Esophagus (tissue), 2 donors: Measurements from ENCODE around the gene C14orf119. TPM values are rescaled to one million over a fixed set of nuclear protein-coding genes. Genes with fewer than 3 reads are reported as not detected.
"Not testable (repeated sequence)": the region's sequence is repeated elsewhere in the genome, so short reads cannot be mapped to it uniquely, and the experiment has no call there.

Source experiments
- H3K27ac ChIP-seq, 2 donors: one replicate each; pipeline ENCODE4 v1.5.1; 2013; ENCODE audit warnings: low read depth in 2 of 2, mild to moderate bottlenecking in 2 of 2, inconsistent platforms in 1 of 2, low read length in 1 of 2, moderate library complexity in 1 of 2
- H3K27me3 ChIP-seq, 2 donors: one replicate each; pipeline ENCODE4 v1.6.1; 2013; ENCODE audit warnings: low read length in 2 of 2, control low read depth in 1 of 2, mild to moderate bottlenecking in 1 of 2; ENCODE audit not compliant: insufficient read depth in 2 of 2, control insufficient read depth in 1 of 2
- H3K36me3 ChIP-seq, 2 donors: one replicate each; pipeline ENCODE4 v1.6.1; 2013; ENCODE audit warnings: low read length in 1 of 2; ENCODE audit not compliant: control insufficient read depth in 2 of 2, insufficient read depth in 2 of 2
- H3K4me1 ChIP-seq, 2 donors: one replicate each; pipeline ENCODE4 v1.6.1; 2013; ENCODE audit warnings: low read length in 1 of 2; ENCODE audit not compliant: control insufficient read depth in 2 of 2, insufficient read depth in 2 of 2
- H3K4me3 ChIP-seq, 2 donors: one replicate each; pipeline ENCODE4 v1.5.1; 2013; ENCODE audit warnings: low read length in 2 of 2, mild to moderate bottlenecking in 2 of 2, low read depth in 1 of 2, moderate library complexity in 1 of 2
- H3K9me3 ChIP-seq, 2 donors: one replicate each; pipeline ENCODE4 v1.6.1; 2013; ENCODE audit warnings: mild to moderate bottlenecking in 2 of 2, low read depth in 1 of 2, low read length in 1 of 2, moderate library complexity in 1 of 2; ENCODE audit not compliant: control insufficient read depth in 2 of 2, insufficient read depth in 1 of 2
- WGBS, 2 donors: extraction: QIAGEN DNeasy Blood & Tissue Kit; methylation state at CpG; one replicate each; pipeline ENCODE4 v1.1.7; 2013; 5-methylcytosine and 5-hydroxymethylcytosine counted together
- polyA plus RNA-seq, 2 donors: library from polyadenylated mRNA; stranded (reverse); fragments of 200-250 nt; gene quantifications; one replicate each; pipeline ENCODE4 v1.2.3, GENCODE V29; 2013
- donor health status: healthy with polysubstance abuse.
- donor health status: Bipolar disorder and iron deficiency.

C14orf119 gene
- polyA plus RNA-seq, 2 donors: 14.9 to 38.4 TPM

GRCh38 chr14:23106747-23107045, 11.4 kb downstream of the C14orf119 start:
- Histone ChIP-seq H3K27ac (no peak overlapping the region), H3K9me3 (no peaks in the 10 kb centered on the region), H3K36me3 (no peaks in the 10 kb centered on the region), H3K4me3 (no peak overlapping the region), H3K4me1 (no peaks in the 10 kb centered on the region), H3K27me3 (no peaks in the 10 kb centered on the region)

- H3K4me3 ChIP-seq, H3K36me3 ChIP-seq, H3K4me1 ChIP-seq, H3K27ac ChIP-seq, H3K27me3 ChIP-seq, H3K9me3 ChIP-seq: not testable (repeated sequence)
- 79 to 94% methylated on average over 1 to 2 of the region's 5 CpGs for WGBS, 2 donors
These were observed 12.3 kb downstream of the C14orf119 start for GRCh38 chr14:23107620-23108019.

- not testable (repeated sequence) for H3K36me3 ChIP-seq, H3K9me3 ChIP-seq, H3K4me3 ChIP-seq, H3K4me1 ChIP-seq, H3K27me3 ChIP-seq, H3K27ac ChIP-seq
- 86 to 89% methylated on average over 24 of the region's 24 CpGs for WGBS, 2 donors
These were observed 12.9 kb downstream of the C14orf119 start for GRCh38 chr14:23108169-23108568.

GRCh38 chr14:23109769-23110168, 14.5 kb downstream of the C14orf119 start:
- no peaks in the 10 kb centered on the region for H3K4me1 ChIP-seq
- H3K4me3 ChIP-seq: no peak overlapping the region
- H3K9me3 ChIP-seq: peaks cover 0 to 2% of the 10 kb centered on the region in 2 donors
- no peaks in the 10 kb centered on the region for H3K27me3 ChIP-seq
- no peak overlapping the region for H3K27ac ChIP-seq
- no peaks in the 10 kb centered on the region for H3K36me3 ChIP-seq
- 85 to 90% methylated on average over 1 of the region's 1 CpG for WGBS, 2 donors

- Histone ChIP-seq H3K36me3 (no peaks in the 10 kb centered on the region), H3K27me3 (no peaks in the 10 kb centered on the region), H3K4me1 (peaks cover 0 to 2% of the 10 kb centered on the region in 2 donors), H3K27ac (no peak overlapping the region), H3K9me3 (peaks cover 0 to 2% of the 10 kb centered on the region in 2 donors), H3K4me3 (no peak overlapping the region)
- WGBS, 2 donors: 65 to 70% methylated on average over 4 to 5 of the region's 5 CpGs
These were observed 15.5 kb downstream of the C14orf119 start for GRCh38 chr14:23110579-23111365.

- 44 to 66% methylated on average over 12 of the region's 12 CpGs for WGBS, 2 donors
- H3K4me1 ChIP-seq: peaks cover 0 to 2% of the 10 kb centered on the region in 2 donors
- no peak overlapping the region for H3K27ac ChIP-seq
- no peak overlapping the region for H3K4me3 ChIP-seq
- peaks cover 0 to 2% of the 10 kb centered on the region in 2 donors for H3K9me3 ChIP-seq
- no peaks in the 10 kb centered on the region for H3K27me3 ChIP-seq
- no peaks in the 10 kb centered on the region for H3K36me3 ChIP-seq
These were observed 17.3 kb downstream of the C14orf119 start for GRCh38 chr14:23112359-23113178.

- no peak overlapping the region for H3K27ac ChIP-seq
- H3K9me3 ChIP-seq: peaks cover 0 to 2% of the 10 kb centered on the region in 2 donors
- H3K36me3 ChIP-seq: no peaks in the 10 kb centered on the region
- 58 to 63% methylated on average over 10 of the region's 10 CpGs for WGBS, 2 donors
- no peaks in the 10 kb centered on the region for H3K27me3 ChIP-seq
- peaks cover 0 to 2% of the 10 kb centered on the region in 2 donors for H3K4me1 ChIP-seq
- no peak overlapping the region for H3K4me3 ChIP-seq
These were observed 18.3 kb downstream of the C14orf119 start for GRCh38 chr14:23113431-23114119.

GRCh38 chr14:23114120-23114458, 18.8 kb downstream of the C14orf119 start:
- Histone ChIP-seq H3K4me3 (no peak overlapping the region), H3K36me3 (no peaks in the 10 kb centered on the region), H3K27ac (no peak overlapping the region), H3K9me3 (peaks cover 0 to 2% of the 10 kb centered on the region in 2 donors), H3K4me1 (peaks cover 0 to 2% of the 10 kb centered on the region in 2 donors), H3K27me3 (no peaks in the 10 kb centered on the region)
- WGBS, 2 donors: 67 to 81% methylated on average over 5 of the region's 5 CpGs

GRCh38 chr14:23114669-23115038, 19.3 kb downstream of the C14orf119 start:
- WGBS, 2 donors: 64 to 65% methylated on average over 4 of the region's 4 CpGs
- Histone ChIP-seq H3K36me3 (no peaks in the 10 kb centered on the region), H3K27ac (no peak overlapping the region), H3K9me3 (peaks cover 0 to 2% of the 10 kb centered on the region in 2 donors), H3K4me3 (no peak overlapping the region), H3K4me1 (peaks cover 0 to 2% of the 10 kb centered on the region in 2 donors), H3K27me3 (no peaks in the 10 kb centered on the region)
